GM18517 (cell line): ENCODE measurements around the gene PARS2.

Experiments
- ATAC-seq: cut with Tn5 transposase; IDR thresholded peaks from one replicate; pipeline ENCODE4 v1.9.1; 2021; ENCODE audit warnings: mild to moderate bottlenecking, moderate library complexity; ENCODE audit not compliant: unreplicated experiment

PARS2 gene

GRCh38 chr1:54800041-54800898 lies 35.9 kb upstream of the PARS2 start:
- ATAC-seq: no peak

DNA sequence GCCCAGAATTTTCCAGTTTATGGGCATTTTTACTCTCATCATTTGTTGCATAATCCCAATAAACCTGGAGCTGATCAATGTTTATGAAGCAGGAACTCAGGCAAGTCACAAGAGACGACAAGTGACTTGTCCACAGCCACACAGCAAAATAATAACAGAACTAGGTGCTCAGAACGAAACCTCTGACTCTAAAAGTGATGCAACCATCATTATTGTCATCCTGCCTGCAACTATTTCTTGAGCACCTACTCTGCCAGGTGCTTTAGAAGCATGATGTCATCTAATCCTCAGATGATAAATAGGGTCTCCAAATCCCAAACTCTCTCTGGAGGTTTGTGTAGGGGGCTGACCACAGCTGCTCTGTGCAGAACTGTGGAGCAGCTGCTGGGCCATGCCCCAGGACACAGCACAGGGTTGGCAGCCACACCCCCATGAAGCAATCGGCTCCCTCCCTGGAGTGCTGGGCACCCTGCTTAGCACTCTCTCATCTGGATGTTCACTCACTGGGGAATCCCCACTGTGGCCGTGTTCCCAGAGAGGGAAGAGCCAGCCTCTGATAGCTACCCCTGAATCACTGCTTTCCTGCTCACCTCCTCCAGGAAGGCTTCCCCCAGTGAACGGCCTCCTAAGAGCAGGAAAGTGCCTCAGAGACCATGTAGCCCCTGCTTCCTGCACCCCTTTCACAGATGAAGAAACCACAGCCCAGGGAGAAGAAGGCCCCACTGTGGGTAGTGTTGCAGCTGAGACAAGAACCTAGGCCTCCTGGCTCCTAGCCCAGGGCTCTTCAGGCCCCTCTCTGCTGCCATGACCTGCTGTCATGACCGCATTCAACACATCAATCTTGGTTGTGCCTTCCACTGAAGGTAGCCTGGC lies 34.7 kb upstream of the PARS2 start:
- no peak for ATAC-seq

GRCh38 chr1:54798206-54798605 lies 33.9 kb upstream of the PARS2 start:
- ATAC-seq: no peak

DNA sequence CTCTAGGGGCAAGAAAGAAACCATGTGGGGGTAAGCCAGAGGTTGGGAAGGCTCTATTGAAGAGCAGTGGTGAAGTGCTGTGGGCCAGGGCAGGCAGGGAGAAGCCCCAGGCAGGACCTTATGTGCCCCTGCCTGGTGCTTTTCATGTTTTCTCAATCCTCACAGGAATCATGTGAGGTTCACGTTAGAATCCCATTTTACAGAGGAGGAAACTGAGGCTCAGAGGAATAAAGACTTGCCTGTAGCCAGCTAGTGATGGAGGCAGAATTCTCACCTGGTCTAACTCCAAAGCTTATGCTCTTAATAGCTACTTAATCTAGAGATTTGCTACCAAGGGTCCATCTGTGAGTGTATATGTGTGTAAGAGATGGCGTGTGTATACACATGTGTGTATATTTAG lies 32.6 kb upstream of the PARS2 start:
- no peak for ATAC-seq

- ATAC-seq: no peak
Measured at GRCh38 chr1:54795841-54796468, 31.6 kb upstream of the PARS2 start.

- no peak for ATAC-seq
Measured at GRCh38 chr1:54795356-54795665, 31.0 kb upstream of the PARS2 start.

GRCh38 chr1:54794451-54795355 lies 30.4 kb upstream of the PARS2 start:
- ATAC-seq: no peak

DNA sequence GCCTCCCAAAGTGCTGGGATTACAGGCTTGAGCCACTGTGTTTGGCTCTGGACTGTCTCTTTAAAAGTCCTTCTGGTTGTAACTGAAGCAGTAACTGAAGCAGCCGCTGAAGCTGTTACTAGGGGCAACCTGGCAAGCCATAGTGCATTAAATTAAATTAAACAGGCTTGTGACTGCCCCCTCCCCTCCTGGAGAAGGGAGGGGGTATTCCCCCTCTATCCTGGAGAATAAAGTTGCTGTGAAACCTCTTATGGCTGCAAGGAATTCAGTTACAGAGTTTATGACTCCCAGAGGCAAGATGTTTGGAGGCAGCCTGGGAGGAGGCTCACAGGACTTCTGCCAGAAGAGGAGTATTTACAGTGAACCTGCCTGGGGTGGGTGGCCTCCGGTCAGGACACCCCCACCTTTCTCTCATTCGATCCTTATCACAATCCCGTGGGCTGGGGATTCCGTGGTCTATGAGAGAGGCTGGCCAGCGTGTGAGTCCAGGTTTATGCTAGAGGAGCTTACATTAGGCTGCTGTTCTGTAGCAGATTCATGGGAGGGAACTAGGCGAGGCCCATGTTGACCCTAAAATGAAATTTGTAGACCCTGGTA lies 28.5 kb upstream of the PARS2 start:
- no peak for ATAC-seq

DNA sequence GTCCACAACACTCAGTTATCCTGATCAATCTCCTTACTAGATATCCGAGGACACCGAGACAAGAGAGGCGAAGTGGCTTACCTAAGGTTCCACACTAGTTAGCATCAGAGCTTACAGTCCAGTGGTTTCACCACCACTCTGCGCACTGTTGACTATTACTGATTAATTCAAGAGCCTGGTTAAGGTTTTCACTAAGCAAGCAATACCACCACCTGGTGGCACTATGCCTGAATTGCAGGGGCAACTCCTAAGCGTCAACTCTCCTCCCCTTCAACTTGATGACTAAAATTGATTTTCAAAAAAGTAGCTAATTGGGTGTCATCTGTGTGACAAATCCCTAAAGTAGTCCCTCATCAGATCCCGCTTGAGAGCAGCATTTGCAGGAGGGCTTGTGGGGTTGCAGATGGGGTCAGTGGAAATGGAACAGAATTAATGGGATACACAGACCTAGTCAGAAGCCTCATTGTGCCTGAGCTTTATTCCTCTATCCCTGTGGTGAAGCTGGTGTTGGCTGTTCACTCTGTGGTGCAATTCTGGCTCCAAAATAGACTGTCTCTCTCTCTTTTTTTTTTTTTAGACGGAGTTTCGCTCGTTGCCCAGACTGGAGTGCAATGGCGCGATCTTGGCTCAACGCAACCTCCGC lies 27.7 kb upstream of the PARS2 start:
- no peak for ATAC-seq

- ATAC-seq: no peak
Measured at GRCh38 chr1:54788459-54788858, 24.1 kb upstream of the PARS2 start.

GRCh38 chr1:54787604-54788003 lies 23.3 kb upstream of the PARS2 start:
- no peak for ATAC-seq

DNA sequence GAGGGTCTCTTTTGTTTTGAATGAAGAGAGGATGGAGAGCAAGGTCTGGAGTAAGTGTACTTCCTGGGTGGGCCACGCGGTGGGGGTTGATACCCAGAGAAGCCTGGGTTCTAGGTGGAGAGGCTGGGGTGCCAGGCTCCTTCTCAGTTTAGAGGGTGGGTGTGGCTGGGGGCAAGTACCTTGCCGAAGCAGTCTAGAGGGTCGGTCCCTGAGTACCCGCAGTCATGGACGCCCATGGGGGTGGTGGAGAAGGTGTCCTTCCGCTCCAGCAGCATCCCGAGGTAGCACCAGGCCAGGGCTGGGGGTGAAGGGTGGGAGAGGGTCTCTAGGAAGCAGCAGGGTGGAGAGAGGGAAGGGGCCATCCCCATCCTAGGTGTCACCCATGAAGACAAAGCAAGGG lies 22.5 kb upstream of the PARS2 start:
- no peak for ATAC-seq

DNA sequence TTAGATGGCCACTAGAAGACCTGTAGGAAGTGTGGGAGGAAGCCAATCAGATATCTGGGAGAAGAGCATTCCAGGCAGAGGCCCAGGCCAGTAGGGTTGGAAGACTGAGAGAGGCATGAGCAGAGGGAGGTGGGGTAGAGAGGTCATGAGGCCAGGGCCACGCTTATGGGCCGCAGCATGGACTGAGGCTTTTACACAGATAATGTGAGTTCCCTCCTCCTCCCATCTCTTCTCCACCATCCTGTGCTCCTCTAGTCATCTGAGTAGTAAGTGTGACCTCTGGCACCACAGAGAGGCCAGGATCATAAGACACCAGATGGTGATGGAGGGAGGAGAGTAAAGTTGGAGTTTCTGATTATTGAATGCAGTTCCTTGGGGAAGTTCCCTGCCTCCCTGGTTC lies 19.7 kb upstream of the PARS2 start:
- no peak for ATAC-seq

DNA sequence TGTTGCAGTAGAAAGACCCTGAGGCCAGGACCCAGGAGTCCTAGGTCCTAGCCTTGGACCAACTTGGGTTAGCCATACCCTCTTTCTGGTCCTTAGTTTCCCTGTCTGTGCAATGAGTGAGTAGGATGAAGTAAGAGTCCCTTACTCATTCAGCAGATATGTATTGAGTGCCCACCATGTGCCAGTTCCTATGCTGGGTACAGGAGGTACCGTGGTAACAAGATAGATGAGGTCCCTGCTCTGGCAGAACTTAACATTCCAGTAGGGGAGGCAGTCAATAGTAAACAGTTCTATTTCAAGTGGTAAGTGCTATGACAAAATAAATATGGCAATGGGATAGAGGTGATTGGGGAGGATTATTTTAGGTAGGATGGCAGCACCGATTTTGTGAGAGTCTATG lies 18.3 kb upstream of the PARS2 start:
- ATAC-seq: no peak

DNA sequence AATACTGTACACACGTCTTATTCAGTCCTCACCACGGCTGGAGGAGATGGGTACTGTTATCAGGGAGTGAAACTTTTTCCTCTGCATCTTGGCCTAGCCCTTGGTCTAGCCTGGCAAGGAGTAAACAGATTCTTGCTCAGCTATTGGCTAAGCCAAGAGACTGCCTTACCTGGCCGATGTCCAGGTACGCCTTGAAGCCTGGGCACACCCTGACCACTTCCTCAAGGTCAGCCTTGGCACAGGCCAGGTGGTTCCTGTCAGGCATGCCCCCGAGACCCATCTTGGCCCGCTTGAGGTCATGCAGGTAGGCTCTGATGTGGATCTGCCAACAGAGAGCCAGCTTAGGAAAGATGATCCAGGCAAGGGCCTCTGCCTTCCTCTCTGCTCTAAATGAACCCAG lies 17.8 kb upstream of the PARS2 start:
- no peak for ATAC-seq

DNA sequence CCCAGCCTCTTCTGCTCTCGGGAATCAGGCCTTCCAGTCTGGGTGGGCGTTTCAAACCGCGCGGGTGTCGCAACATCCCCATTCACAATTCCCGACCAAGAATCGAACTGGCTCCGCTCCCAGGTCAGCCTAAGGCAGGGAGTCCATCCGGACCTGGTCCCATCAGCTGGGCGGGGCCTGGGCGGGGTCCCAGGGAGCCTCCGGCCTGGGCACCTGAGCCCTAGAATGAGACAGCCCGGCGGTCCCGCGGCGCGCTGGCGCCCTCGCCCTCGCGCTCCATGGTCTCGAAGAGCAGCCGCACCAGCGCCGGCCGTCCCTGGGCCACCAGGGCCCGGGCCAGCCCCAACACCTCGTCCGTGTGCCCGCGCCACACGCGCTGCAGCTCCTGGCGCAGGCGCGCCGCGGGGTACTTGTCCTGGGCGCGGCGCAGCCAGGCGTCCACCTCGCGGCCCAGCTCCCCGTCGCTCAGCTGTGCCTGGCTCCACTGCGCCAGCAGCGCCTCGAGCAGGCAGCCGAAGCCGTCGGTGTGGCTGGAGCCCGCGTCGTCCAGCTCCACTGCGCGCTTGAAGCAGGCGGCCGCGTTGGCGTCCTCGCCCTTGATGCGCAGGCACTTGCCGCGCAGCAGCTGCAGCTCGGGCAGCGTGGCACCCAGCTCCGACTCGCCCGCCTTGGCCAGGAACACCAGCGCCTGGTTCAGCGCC lies 16.9 kb upstream of the PARS2 start:
- ATAC-seq: no peak

DNA sequence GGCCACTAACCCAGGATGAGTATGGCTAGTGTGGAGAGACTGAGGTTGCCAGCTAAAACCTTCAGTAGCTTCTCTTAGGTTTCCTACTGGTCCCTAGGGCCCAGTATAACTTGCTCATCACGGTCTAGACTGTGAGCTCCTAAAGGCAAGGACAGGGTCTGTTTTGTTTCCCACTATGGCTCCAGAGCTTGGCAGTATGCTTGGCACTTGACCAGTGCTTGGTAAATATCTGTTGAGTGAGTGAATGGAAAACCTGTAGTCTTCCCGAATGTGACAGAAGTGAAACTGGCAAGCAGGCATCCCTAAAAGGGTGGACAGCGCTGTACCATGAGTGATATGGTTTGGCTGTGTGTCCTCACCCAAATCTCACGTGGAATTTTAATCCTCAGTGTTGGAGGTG lies 13.1 kb upstream of the PARS2 start:
- ATAC-seq: no peak

GRCh38 chr1:54777011-54777410 lies 12.7 kb upstream of the PARS2 start:
- ATAC-seq: no peak
